ENCODE results near the gene SIRPB2. TPM values are rescaled to one million over a fixed set of nuclear protein-coding genes. Genes with fewer than 3 reads are reported as not detected.

SIRPB2 gene
- total and polyA plus RNA-seq, 7 donors = 0.18 to 1.8 (median 1.1) TPM

DNA sequence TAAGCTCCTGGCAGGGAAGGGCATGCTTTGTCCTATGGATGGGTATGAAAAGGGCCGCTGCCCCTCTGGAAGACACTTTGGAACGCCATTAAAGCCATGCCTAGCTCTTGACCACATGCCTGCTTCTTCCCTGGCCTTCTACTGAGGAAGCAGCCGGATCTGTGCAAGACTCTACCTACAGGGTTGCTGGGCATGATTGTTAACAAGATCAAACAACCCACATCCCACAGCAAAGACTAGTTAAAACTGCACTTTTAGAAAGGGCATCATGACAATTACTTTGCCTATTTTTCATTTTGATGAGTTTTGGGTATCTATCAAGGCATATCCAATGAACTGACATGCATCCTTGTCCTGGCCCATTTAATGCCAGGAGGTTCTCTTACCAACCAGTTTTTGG lies 50.1 kb downstream of the SIRPB2 start:
- Histone ChIP-seq H3K27me3 (ENCODE audit: insufficient read depth in 3 of 3, low read length in 2 of 3) (no peaks in the 10 kb centered on the region), H3K4me3 (no peak overlapping the region), H3K9me3 (no peaks in the 10 kb centered on the region), H3K27ac (no peak overlapping the region), H3K36me3 (ENCODE audit: insufficient read depth in 1 of 2, low read depth in 1 of 2) (peaks cover 19 to 79% of the 10 kb centered on the region in 2 donors), H3K4me1 (no peaks in the 10 kb centered on the region)
- 75 to 78% (median 78%) methylated on average over 3 of the region's 3 CpGs for WGBS, 3 donors
- no peak for ATAC-seq
- TF ChIP-seq, protein P1, sequence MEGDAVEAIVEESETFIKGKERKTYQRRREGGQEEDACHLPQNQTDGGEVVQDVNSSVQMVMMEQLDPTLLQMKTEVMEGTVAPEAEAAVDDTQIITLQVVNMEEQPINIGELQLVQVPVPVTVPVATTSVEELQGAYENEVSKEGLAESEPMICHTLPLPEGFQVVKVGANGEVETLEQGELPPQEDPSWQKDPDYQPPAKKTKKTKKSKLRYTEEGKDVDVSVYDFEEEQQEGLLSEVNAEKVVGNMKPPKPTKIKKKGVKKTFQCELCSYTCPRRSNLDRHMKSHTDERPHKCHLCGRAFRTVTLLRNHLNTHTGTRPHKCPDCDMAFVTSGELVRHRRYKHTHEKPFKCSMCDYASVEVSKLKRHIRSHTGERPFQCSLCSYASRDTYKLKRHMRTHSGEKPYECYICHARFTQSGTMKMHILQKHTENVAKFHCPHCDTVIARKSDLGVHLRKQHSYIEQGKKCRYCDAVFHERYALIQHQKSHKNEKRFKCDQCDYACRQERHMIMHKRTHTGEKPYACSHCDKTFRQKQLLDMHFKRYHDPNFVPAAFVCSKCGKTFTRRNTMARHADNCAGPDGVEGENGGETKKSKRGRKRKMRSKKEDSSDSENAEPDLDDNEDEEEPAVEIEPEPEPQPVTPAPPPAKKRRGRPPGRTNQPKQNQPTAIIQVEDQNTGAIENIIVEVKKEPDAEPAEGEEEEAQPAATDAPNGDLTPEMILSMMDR (IDR thresholded peaks at IDR 0.05) = no peak
- no peak for DNase-seq
- intact Hi-C loops (cut with DNase I) = no loop called here

DNA sequence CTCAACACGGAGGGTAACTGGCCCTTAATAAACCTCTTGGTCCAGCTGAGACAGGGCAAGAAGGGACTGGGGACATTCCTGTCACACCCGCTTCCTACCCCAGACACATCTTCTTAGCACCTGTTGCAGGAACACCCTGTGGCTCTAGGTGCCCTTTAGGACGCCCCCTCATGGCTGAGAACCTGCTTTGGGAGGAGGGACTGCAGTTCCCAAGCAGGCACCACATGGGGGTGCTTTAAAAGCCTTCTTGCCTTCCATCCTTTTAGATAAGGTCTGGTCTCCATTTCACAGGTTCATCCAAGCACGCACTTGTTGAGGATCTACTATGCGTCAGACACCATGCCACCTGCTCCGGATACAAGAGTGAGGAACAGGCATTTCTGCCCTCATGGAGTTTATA lies 51.2 kb downstream of the SIRPB2 start:
- Histone ChIP-seq H3K4me1 (no peaks in the 10 kb centered on the region), H3K27ac (no peak overlapping the region), H3K27me3 (ENCODE audit: insufficient read depth in 3 of 3, low read length in 2 of 3) (no peaks in the 10 kb centered on the region), H3K9me3 (no peaks in the 10 kb centered on the region), H3K4me3 (no peak overlapping the region), H3K36me3 (ENCODE audit: insufficient read depth in 1 of 2, low read depth in 1 of 2) (peaks cover 14 to 78% of the 10 kb centered on the region in 2 donors)
- intact Hi-C loops (cut with DNase I) = no loop called here
- DNase-seq (no peak), ATAC-seq (peak in 1 of 4 donors; percentile 26)
- TF ChIP-seq, protein P1 (IDR thresholded peaks at IDR 0.05) = no peak
- 77 to 86% (median 78%) methylated on average over 6 of the region's 6 CpGs for WGBS, 3 donors

DNA sequence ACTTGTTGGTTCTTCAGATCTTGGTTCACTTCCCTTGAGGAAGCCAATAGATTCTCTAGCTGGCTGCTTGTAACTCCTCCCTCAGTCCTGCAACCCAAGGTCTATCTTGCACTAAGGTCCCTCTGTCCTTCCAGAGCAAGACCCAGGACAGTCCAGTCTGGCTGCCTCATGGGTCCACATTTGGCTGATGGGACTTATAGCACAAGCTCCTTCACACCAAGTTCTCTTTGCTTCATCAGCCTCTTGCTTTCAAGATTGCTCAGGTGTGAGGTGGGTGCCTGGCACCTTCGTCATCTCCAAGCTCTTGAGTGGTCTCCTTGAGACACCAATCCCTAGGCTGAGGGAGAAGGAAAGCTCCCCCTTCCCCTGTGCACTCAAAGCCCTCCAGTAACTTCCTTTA lies 52.9 kb downstream of the SIRPB2 start:
- Histone ChIP-seq H3K27ac (no peak overlapping the region), H3K4me3 (no peak overlapping the region), H3K36me3 (ENCODE audit: insufficient read depth in 1 of 2, low read depth in 1 of 2) (peaks cover 15 to 70% of the 10 kb centered on the region in 2 donors), H3K4me1 (no peaks in the 10 kb centered on the region), H3K27me3 (ENCODE audit: insufficient read depth in 3 of 3, low read length in 2 of 3) (no peaks in the 10 kb centered on the region), H3K9me3 (no peaks in the 10 kb centered on the region)
- TF ChIP-seq, protein P1 (IDR thresholded peaks at IDR 0.05) = no peak
- intact Hi-C loops (cut with DNase I) = loop anchor here (2.0 to 5.0 kb wide), 2 partner anchors 41 to 126 kb away; no protein-coding TSS in a partner anchor
- no peak for DNase-seq
- 46 to 53% (median 47%) methylated on average over 1 of the region's 1 CpG for WGBS, 3 donors
- ATAC-seq = peak in 1 of 4 donors; percentile 14

DNA sequence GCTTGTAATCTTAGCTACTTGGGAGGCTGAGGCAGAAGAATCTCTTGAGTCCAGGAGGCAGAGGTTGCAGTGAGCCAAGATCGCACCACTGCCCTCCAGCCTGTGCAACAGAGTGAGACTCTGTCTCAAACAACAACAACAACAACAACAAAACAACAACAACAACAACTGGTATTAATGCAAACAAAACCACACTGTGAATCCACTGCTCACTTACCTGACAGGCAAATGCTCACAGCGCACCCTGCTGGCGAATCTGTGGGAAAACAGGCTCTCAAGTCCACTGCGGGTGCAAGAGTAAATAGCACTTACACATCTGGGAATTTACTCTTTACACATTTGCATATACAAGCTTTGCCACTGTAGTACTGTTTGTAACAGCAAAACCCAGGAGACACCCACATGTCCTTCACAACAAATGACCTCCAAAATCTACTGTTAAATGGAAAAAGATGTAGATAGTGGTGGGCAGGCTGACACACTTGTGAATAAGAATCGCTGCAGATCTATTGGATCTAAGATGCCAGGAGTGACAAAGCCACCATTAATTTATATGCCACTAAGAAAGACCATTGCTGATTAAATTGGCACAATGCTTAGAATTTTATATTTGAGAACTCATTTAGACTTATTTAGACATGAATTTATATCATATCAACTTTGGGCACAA lies 53.9 kb downstream of the SIRPB2 start:
- Histone ChIP-seq H3K9me3 (no peaks in the 10 kb centered on the region), H3K27ac (no peak overlapping the region), H3K36me3 (ENCODE audit: insufficient read depth in 1 of 2, low read depth in 1 of 2) (peaks cover 9 to 60% of the 10 kb centered on the region in 2 donors), H3K4me3 (no peak overlapping the region), H3K4me1 (no peaks in the 10 kb centered on the region), H3K27me3 (ENCODE audit: insufficient read depth in 3 of 3, low read length in 2 of 3) (no peaks in the 10 kb centered on the region)
- intact Hi-C loops (cut with DNase I) = loop anchor here in 1 of 2 donors (1.0 to 5.0 kb wide), 2 partner anchors 40 to 124 kb away; no protein-coding TSS in a partner anchor
- TF ChIP-seq, protein P1 (IDR thresholded peaks at IDR 0.05) = peak; percentile 82
- WGBS, 3 donors = 31 to 34% (median 33%) methylated on average over 5 of the region's 5 CpGs
- DNase-seq = peak; percentile 67 to 87
- ATAC-seq = peak; percentile 66 to 87 (median 72)
